WTC11 (cell line): ENCODE measurements around the gene LAMA5. TPM values are rescaled to one million over a fixed set of nuclear protein-coding genes. Genes with fewer than 3 reads are reported as not detected.
A peak's percentile ranks its signal among the peaks of the same experiment; 100 is the strongest.

ENCODE experiments used
- ATAC-seq: fragments of 200-7000 bp; cut with Tn5 transposase; 2 replicates; pipeline ENCODE4 v1.10.0; 2021; ENCODE audit warnings: mild to moderate bottlenecking, moderate library complexity
- CTCF ChIA-PET: fragments of 300-600 bp; sonication (Branson Sonifier 250); formaldehyde crosslinking; loops from one replicate; lab custom pipeline; 2021; ENCODE audit warnings: antibody characterized with exemption; lab: Charles Lee
- POLR2A ChIA-PET: fragments of 350-600 bp; sonication (Branson Sonifier 250); formaldehyde crosslinking; loops from one replicate; lab custom pipeline; 2021; ENCODE audit warnings: antibody characterized with exemption; lab: Charles Lee
- DNase-seq: peaks from one replicate; pipeline ENCODE4 v3.0.0; 2021; ENCODE audit warnings: low spot score
- H3K27ac Mint-ChIP-seq: 2 replicates; pipeline ENCODE4 v1.8.0; 2021; ENCODE audit warnings: mixed read lengths
- H3K27me3 Mint-ChIP-seq: 2 replicates; pipeline ENCODE4 v1.8.0; 2021; ENCODE audit warnings: low read depth, mild to moderate bottlenecking, moderate library complexity, mixed read lengths
- H3K36me3 Mint-ChIP-seq: 2 replicates; pipeline ENCODE4 v1.8.0; 2021; ENCODE audit warnings: mixed read lengths
- H3K4me1 Mint-ChIP-seq: 2 replicates; pipeline ENCODE4 v1.8.0; 2022; ENCODE audit warnings: mixed read lengths
- H3K4me3 Mint-ChIP-seq: 2 replicates; pipeline ENCODE4 v1.8.0; 2021; ENCODE audit warnings: mild to moderate bottlenecking, moderate library complexity, mixed read lengths
- H3K9me3 Mint-ChIP-seq: 2 replicates; pipeline ENCODE4 v1.8.0; 2021; ENCODE audit warnings: mixed read lengths
- AFF4 ChIP-seq: sonication (generic); formaldehyde crosslinking; IDR thresholded peaks from 2 replicates; pipeline ENCODE4 v1.8.1; 2023; ENCODE audit warnings: mild to moderate bottlenecking, missing genetic modification reagents, borderline replicate concordance
- FOXP4 ChIP-seq: sonication (generic); formaldehyde crosslinking; IDR thresholded peaks from 2 replicates; pipeline ENCODE4 v1.8.0; 2022; ENCODE audit warnings: mild to moderate bottlenecking, missing genetic modification reagents
- STAT6 ChIP-seq: sonication (generic); formaldehyde crosslinking; conservative IDR thresholded peaks from 2 replicates; pipeline ENCODE4 v1.8.1; 2023; ENCODE audit warnings: mild to moderate bottlenecking, low read depth, missing genetic modification reagents, moderate library complexity
- ZNF121 ChIP-seq: sonication (generic); formaldehyde crosslinking; IDR thresholded peaks from 2 replicates; pipeline ENCODE4 v1.8.0; 2023; ENCODE audit warnings: missing genetic modification reagents
- ZNF281 ChIP-seq: sonication (generic); formaldehyde crosslinking; IDR thresholded peaks from 2 replicates; pipeline ENCODE4 v1.8.0; 2023; ENCODE audit warnings: mild to moderate bottlenecking, missing genetic modification reagents
- total RNA-seq: library from RNA; stranded (reverse); gene quantifications from 3 replicates; pipeline ENCODE4 v1.2.3, GENCODE V29; 2021
- TF ChIP-seq, protein P1 (sequence below): fragments of 250-450 bp; sonication (Bioruptor Pico); IDR thresholded peaks from 2 replicates; pipeline ENCODE4 v1.9.0; 2021; ENCODE audit warnings: mild to moderate bottlenecking
- TF ChIP-seq, protein P2 (sequence below): sonication (generic); formaldehyde crosslinking; IDR thresholded peaks from 2 replicates; pipeline ENCODE4 v1.8.0; 2023; ENCODE audit warnings: missing genetic modification reagents, mild to moderate bottlenecking, borderline replicate concordance
- TF ChIP-seq, protein P3 (sequence below): sonication (generic); formaldehyde crosslinking; IDR thresholded peaks from 2 replicates; pipeline ENCODE4 v1.8.1; 2022; ENCODE audit warnings: low read depth, missing genetic modification reagents, borderline replicate concordance
- TF ChIP-seq, protein P4 (sequence below): sonication (generic); formaldehyde crosslinking; IDR thresholded peaks from 2 replicates; pipeline ENCODE4 v1.8.0; 2022; ENCODE audit warnings: mild to moderate bottlenecking, missing genetic modification reagents

The LAMA5 gene
- total RNA-seq, 1 experiment from 2014 or later: 329 TPM

GRCh38 chr20:62342910-62343309 lies 24.2 kb downstream of the LAMA5 start (continued):
- TF ChIP-seq STAT6 (CRISPR knock-in tag) (no peak), AFF4 (CRISPR knock-in tag) (no peak), FOXP4 (CRISPR knock-in tag) (no peak)
- TF ChIP-seq, protein P1, sequence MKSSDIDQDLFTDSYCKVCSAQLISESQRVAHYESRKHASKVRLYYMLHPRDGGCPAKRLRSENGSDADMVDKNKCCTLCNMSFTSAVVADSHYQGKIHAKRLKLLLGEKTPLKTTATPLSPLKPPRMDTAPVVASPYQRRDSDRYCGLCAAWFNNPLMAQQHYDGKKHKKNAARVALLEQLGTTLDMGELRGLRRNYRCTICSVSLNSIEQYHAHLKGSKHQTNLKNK (CRISPR knock-in tag): no peak

GRCh38 chr20:62339647-62340062 lies 27.5 kb downstream of the LAMA5 start:
- Mint-ChIP-seq H3K27me3 (no peaks in the 10 kb centered on the region), H3K36me3 (peaks cover 48% of the 10 kb centered on the region), H3K27ac (peak overlapping the region; percentile 84), H3K9me3 (no peaks in the 10 kb centered on the region), H3K4me3 (no peak overlapping the region), H3K4me1 (no peaks in the 10 kb centered on the region)
- ChIA-PET POLR2A (interaction anchor here (0.7 kb wide), 1 partner anchor 1604 kb away, joined by 7 read pairs; no protein-coding TSS in a partner anchor), CTCF (interaction anchor here (0.8 kb wide), 1 partner anchor 43 kb away, joined by 3 read pairs; no protein-coding TSS in a partner anchor)
- ATAC-seq: no peak
- no peak for DNase-seq
- TF ChIP-seq STAT6 (CRISPR knock-in tag) (no peak), FOXP4 (CRISPR knock-in tag) (no peak), ZNF281 (no peak), ZNF121 (CRISPR knock-in tag) (no peak)
- TF ChIP-seq, protein P2, sequence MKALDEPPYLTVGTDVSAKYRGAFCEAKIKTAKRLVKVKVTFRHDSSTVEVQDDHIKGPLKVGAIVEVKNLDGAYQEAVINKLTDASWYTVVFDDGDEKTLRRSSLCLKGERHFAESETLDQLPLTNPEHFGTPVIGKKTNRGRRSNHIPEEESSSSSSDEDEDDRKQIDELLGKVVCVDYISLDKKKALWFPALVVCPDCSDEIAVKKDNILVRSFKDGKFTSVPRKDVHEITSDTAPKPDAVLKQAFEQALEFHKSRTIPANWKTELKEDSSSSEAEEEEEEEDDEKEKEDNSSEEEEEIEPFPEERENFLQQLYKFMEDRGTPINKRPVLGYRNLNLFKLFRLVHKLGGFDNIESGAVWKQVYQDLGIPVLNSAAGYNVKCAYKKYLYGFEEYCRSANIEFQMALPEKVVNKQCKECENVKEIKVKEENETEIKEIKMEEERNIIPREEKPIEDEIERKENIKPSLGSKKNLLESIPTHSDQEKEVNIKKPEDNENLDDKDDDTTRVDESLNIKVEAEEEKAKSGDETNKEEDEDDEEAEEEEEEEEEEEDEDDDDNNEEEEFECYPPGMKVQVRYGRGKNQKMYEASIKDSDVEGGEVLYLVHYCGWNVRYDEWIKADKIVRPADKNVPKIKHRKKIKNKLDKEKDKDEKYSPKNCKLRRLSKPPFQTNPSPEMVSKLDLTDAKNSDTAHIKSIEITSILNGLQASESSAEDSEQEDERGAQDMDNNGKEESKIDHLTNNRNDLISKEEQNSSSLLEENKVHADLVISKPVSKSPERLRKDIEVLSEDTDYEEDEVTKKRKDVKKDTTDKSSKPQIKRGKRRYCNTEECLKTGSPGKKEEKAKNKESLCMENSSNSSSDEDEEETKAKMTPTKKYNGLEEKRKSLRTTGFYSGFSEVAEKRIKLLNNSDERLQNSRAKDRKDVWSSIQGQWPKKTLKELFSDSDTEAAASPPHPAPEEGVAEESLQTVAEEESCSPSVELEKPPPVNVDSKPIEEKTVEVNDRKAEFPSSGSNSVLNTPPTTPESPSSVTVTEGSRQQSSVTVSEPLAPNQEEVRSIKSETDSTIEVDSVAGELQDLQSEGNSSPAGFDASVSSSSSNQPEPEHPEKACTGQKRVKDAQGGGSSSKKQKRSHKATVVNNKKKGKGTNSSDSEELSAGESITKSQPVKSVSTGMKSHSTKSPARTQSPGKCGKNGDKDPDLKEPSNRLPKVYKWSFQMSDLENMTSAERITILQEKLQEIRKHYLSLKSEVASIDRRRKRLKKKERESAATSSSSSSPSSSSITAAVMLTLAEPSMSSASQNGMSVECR: no peak
- TF ChIP-seq, protein P3, sequence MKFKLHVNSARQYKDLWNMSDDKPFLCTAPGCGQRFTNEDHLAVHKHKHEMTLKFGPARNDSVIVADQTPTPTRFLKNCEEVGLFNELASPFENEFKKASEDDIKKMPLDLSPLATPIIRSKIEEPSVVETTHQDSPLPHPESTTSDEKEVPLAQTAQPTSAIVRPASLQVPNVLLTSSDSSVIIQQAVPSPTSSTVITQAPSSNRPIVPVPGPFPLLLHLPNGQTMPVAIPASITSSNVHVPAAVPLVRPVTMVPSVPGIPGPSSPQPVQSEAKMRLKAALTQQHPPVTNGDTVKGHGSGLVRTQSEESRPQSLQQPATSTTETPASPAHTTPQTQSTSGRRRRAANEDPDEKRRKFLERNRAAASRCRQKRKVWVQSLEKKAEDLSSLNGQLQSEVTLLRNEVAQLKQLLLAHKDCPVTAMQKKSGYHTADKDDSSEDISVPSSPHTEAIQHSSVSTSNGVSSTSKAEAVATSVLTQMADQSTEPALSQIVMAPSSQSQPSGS (CRISPR knock-in tag): no peak
- TF ChIP-seq, protein P4, sequence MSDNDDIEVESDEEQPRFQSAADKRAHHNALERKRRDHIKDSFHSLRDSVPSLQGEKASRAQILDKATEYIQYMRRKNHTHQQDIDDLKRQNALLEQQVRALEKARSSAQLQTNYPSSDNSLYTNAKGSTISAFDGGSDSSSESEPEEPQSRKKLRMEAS (CRISPR knock-in tag): no peak
